ENCODE results near the gene SSH3. TPM values are rescaled to one million over a fixed set of nuclear protein-coding genes. Genes with fewer than 3 reads are reported as not detected.

SSH3 gene
- polyA plus RNA-seq, 1 of the 3 experiments (the other 2 are of a cell fraction) = 13.5 TPM

- no peak for TF ChIP-seq CHD2 (IDR thresholded peaks at IDR 0.05; ENCODE audit: low read length, partially characterized antibody)
- no peak for TF ChIP-seq TEAD4 (IDR thresholded peaks at IDR 0.05; ENCODE audit: borderline replicate concordance, insufficient read depth)
- no peak for TF ChIP-seq EZH2phosphoT487 (IDR thresholded peaks at IDR 0.05; ENCODE audit: borderline replicate concordance, low read depth)
Measured at GRCh38 chr11:67344264-67344663, 40.9 kb downstream of the SSH3 start (continued).

GRCh38 chr11:67345247-67345919 lies 42.1 kb downstream of the SSH3 start:
- Histone ChIP-seq H3K4me1 (ENCODE audit: control insufficient read depth in 1 of 2, insufficient read depth in 2 of 2, low read depth in 1 of 2, low read length in 1 of 2) (peaks cover 5 to 29% of the 10 kb centered on the region in 2 experiments; a peak in 1 of 4 replicates), H2AFZ (ENCODE audit: low read depth) (no peak overlapping the region), H3K27ac (ENCODE audit: low read depth in 2 of 2, low read length in 1 of 2) (no peak overlapping the region), H3K27me3 (ENCODE audit: insufficient read depth) (no peaks in the 10 kb centered on the region), H3K9me3 (no peaks in the 10 kb centered on the region), H3K4me2 (no peak overlapping the region), H4K20me1 (ENCODE audit: insufficient read depth) (no peaks in the 10 kb centered on the region), H3K36me3 (replicated peaks in 1 of 2; ENCODE audit: control insufficient read depth in 1 of 2, insufficient read depth in 2 of 2, low read length in 1 of 2) (peaks cover 0 to 6% of the 10 kb centered on the region in 2 experiments), H3K9me2 (no peaks in the 10 kb centered on the region), H3K9ac (no peak overlapping the region), H3K4me3 (ENCODE audit: low read depth in 2 of 2, low read length in 1 of 2) (no peak overlapping the region), H3F3A (replicated peaks; ENCODE audit: insufficient read depth) (peaks cover 22% of the 10 kb centered on the region), H3K79me2 (ENCODE audit: insufficient read depth) (no peaks in the 10 kb centered on the region)
- TF ChIP-seq USF2 (IDR thresholded peaks at IDR 0.05; ENCODE audit: borderline replicate concordance, low read depth, low read length) (no peak), CHD2 (IDR thresholded peaks at IDR 0.05; ENCODE audit: low read length, partially characterized antibody) (no peak), MAX (IDR thresholded peaks at IDR 0.05; ENCODE audit: low read depth) (no peak), RFX5 (IDR thresholded peaks at IDR 0.05; ENCODE audit: low read length) (no peak), FOSL2 (IDR thresholded peaks at IDR 0.05; ENCODE audit: borderline replicate concordance, low read depth) (no peak), FOXM1 (IDR thresholded peaks at IDR 0.05; ENCODE audit: low read depth) (no peak), REST (IDR thresholded peaks at IDR 0.05; ENCODE audit: low read depth, low read length) (no peak), JUND (IDR thresholded peaks at IDR 0.05) (no peak), RAD21 (IDR thresholded peaks at IDR 0.05; ENCODE audit: low read length) (no peak), YY1 (IDR thresholded peaks at IDR 0.05; ENCODE audit: low read depth) (no peak), FOXJ3 (CRISPR knock-in tag; IDR thresholded peaks at IDR 0.05) (no peak), GABPA (IDR thresholded peaks at IDR 0.05; ENCODE audit: low read depth) (no peak), MEF2A (IDR thresholded peaks at IDR 0.05; ENCODE audit: borderline replicate concordance, low read depth) (no peak), EP300 (IDR thresholded peaks at IDR 0.05; ENCODE audit: borderline replicate concordance in 1 of 2, low read depth in 1 of 2, low read length in 1 of 2) (no peak), SMC3 (IDR thresholded peaks at IDR 0.05; ENCODE audit: low read depth, low read length) (no peak), POLR2AphosphoS5 (IDR thresholded peaks at IDR 0.05; ENCODE audit: low read depth, low read length) (no peak), TCF12 (IDR thresholded peaks at IDR 0.05) (no peak), TEAD4 (IDR thresholded peaks at IDR 0.05; ENCODE audit: borderline replicate concordance, insufficient read depth) (no peak), ZBTB33 (IDR thresholded peaks at IDR 0.05; ENCODE audit: borderline replicate concordance, low read depth) (no peak), TAF1 (IDR thresholded peaks at IDR 0.05; ENCODE audit: borderline replicate concordance, low read depth, low read length) (no peak)
- POLR2A ChIA-PET = interaction anchor here (0.6 kb wide), 1 partner anchor 45 kb away, joined by 3 read pairs; no protein-coding TSS in a partner anchor
- 79% methylated on average over 8 of the region's 8 CpGs for WGBS (ENCODE audit: low lambda C conversion rate)
- CTCF ChIA-PET = interaction anchor here (0.7 to 7.4 kb wide), 33 partner anchors 8 to 290 kb away, joined by 3 to 116 read pairs (median 4); partner anchors contain the start of genes ANKRD13D, CLCF1, GPR152 and POLD4
- no peak for DNase-seq
